Measurements from ENCODE around the gene ACCSL. TPM values are rescaled to one million over a fixed set of nuclear protein-coding genes. Genes with fewer than 3 reads are reported as not detected.

The ACCSL gene
- polyA plus RNA-seq, 3 donors, result not detected

DNA sequence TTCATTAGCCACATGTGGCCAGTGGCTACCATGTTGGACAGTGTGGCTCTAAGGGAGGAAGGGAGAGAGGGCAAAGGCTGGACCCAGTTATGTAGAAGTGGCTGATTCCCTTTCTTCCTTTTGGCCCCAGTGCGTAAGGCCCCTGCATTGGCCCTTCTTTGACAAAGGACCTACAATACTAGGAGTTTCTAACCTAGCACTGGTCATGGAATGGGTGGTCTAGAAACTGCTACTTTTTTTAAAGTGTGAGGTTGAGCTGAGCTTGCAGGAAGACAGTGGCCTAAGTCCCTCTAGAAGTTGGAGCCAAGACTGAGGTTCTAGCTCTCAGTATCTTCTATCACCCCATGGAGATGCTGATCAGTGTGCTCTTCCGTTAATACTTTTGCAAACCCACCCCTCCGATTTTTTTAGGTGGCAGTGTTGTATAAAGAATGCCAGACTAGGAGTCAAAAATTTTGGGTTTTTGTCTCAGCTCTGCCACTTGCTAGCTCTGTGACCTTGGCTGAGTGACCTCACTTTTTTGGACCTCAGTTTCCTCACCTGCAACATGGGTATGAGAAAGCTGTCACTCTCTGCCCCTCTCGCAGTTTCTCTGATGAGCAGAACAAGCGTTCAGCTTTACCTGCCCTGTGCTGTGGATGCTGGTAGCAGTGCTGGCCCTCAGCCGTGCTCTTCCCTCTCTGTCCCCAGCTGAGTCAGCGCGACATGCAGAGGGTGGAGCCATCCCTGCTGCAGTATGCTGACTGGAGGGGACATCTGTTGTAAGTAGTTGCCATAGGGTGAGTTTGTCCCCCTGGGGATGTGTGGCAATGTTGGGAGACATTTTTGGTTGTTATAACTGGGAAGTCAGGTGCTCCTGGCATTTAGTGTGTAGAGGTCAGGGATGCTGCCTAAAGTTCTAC is 25.2 kb downstream of the ACCSL start:
- Histone ChIP-seq H2AFZ (ENCODE audit: insufficient read depth, low read depth, low read length, poor library complexity, severe bottlenecking) (no peak overlapping the region), H3K27me3 (ENCODE audit: control insufficient read depth in 2 of 2, insufficient read depth in 2 of 2, low read length in 2 of 2) (no peaks in the 10 kb centered on the region), H3K79me2 (ENCODE audit: insufficient read depth, low read length) (no peaks in the 10 kb centered on the region), H3K9me3 (replicated peaks in 1 of 2; ENCODE audit: control insufficient read depth in 1 of 2, insufficient read depth in 1 of 2, low read length in 2 of 2) (no peaks in the 10 kb centered on the region), H4K20me1 (ENCODE audit: insufficient read depth, low read length) (no peaks in the 10 kb centered on the region), H3K4me1 (ENCODE audit: control insufficient read depth in 1 of 2, insufficient read depth in 2 of 2, low read length in 2 of 2) (no peaks in the 10 kb centered on the region), H3K27ac (ENCODE audit: low read depth in 1 of 2, low read length in 2 of 2) (no peak overlapping the region), H3K4me3 (replicated peaks in 1 of 3; ENCODE audit: low read depth in 2 of 3, low read length in 3 of 3) (no peak overlapping the region), H3K36me3 (replicated peaks in 1 of 2; ENCODE audit: control insufficient read depth in 1 of 2, insufficient read depth in 2 of 2, low read length in 2 of 2) (peaks cover 3 to 41% of the 10 kb centered on the region in 2 donors), H3K4me2 (replicated peaks; ENCODE audit: extremely low read depth, low read length, poor library complexity, severe bottlenecking) (no peak overlapping the region), H3K9ac (ENCODE audit: insufficient read depth, low read length, poor library complexity, severe bottlenecking) (no peak overlapping the region)
- Mint-ChIP-seq H3K4me1 (peaks cover 5% of the 10 kb centered on the region), H3K9me3 (peaks cover 0 to 2% (median 0%) of the 10 kb centered on the region in 7 donors), H3K4me3 (no peak overlapping the region), H3K27me3 (ENCODE audit: low read depth in 3 of 3) (peaks cover 0 to 2% (median 0%) of the 10 kb centered on the region in 3 donors), H3K27ac (no peak overlapping the region), H3K36me3 (peaks cover 46 to 57% of the 10 kb centered on the region in 2 donors)
- intact Hi-C loops (cut with micrococcal nuclease), result no loop called here
- no peak for TF ChIP-seq CTCF (IDR thresholded peaks at IDR 0.05)
- WGBS (ENCODE audit: insufficient coverage), result 92% methylated on average over 3 of the region's 8 CpGs
- no peak for DNase-seq

- Mint-ChIP-seq H3K27ac (no peak overlapping the region), H3K27me3 (ENCODE audit: low read depth in 3 of 3) (peaks cover 0 to 2% (median 0%) of the 10 kb centered on the region in 3 donors), H3K9me3 (peaks cover 0 to 2% (median 0%) of the 10 kb centered on the region in 7 donors), H3K4me1 (peaks cover 5% of the 10 kb centered on the region), H3K36me3 (peaks cover 36 to 38% of the 10 kb centered on the region in 2 donors), H3K4me3 (no peak overlapping the region)
- Histone ChIP-seq H3K4me2 (replicated peaks; ENCODE audit: extremely low read depth, low read length, poor library complexity, severe bottlenecking) (no peak overlapping the region), H3K79me2 (ENCODE audit: insufficient read depth, low read length) (no peaks in the 10 kb centered on the region), H3K4me1 (ENCODE audit: control insufficient read depth in 1 of 2, insufficient read depth in 2 of 2, low read length in 2 of 2) (no peaks in the 10 kb centered on the region), H2AFZ (ENCODE audit: insufficient read depth, low read depth, low read length, poor library complexity, severe bottlenecking) (no peak overlapping the region), H3K9me3 (replicated peaks in 1 of 2; ENCODE audit: control insufficient read depth in 1 of 2, insufficient read depth in 1 of 2, low read length in 2 of 2) (no peaks in the 10 kb centered on the region), H4K20me1 (ENCODE audit: insufficient read depth, low read length) (no peaks in the 10 kb centered on the region), H3K27me3 (ENCODE audit: control insufficient read depth in 2 of 2, insufficient read depth in 2 of 2, low read length in 2 of 2) (no peaks in the 10 kb centered on the region), H3K9ac (ENCODE audit: insufficient read depth, low read length, poor library complexity, severe bottlenecking) (no peak overlapping the region), H3K4me3 (replicated peaks in 1 of 3; ENCODE audit: low read depth in 2 of 3, low read length in 3 of 3) (no peak overlapping the region), H3K27ac (ENCODE audit: low read depth in 1 of 2, low read length in 2 of 2) (no peak overlapping the region), H3K36me3 (replicated peaks in 1 of 2; ENCODE audit: control insufficient read depth in 1 of 2, insufficient read depth in 2 of 2, low read length in 2 of 2) (peaks cover 0 to 31% of the 10 kb centered on the region in 2 donors)
- no peak for TF ChIP-seq CTCF (IDR thresholded peaks at IDR 0.05)
- intact Hi-C loops (cut with micrococcal nuclease), result no loop called here
- 98% methylated on average over 4 of the region's 5 CpGs for WGBS (ENCODE audit: insufficient coverage)
- no peak for DNase-seq
Observed at GRCh38 chr11:44078794-44079193, 31.0 kb downstream of the ACCSL start.
